ENCODE data around the gene SMDT1.

SMDT1 gene, protein sequence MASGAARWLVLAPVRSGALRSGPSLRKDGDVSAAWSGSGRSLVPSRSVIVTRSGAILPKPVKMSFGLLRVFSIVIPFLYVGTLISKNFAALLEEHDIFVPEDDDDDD

DNA sequence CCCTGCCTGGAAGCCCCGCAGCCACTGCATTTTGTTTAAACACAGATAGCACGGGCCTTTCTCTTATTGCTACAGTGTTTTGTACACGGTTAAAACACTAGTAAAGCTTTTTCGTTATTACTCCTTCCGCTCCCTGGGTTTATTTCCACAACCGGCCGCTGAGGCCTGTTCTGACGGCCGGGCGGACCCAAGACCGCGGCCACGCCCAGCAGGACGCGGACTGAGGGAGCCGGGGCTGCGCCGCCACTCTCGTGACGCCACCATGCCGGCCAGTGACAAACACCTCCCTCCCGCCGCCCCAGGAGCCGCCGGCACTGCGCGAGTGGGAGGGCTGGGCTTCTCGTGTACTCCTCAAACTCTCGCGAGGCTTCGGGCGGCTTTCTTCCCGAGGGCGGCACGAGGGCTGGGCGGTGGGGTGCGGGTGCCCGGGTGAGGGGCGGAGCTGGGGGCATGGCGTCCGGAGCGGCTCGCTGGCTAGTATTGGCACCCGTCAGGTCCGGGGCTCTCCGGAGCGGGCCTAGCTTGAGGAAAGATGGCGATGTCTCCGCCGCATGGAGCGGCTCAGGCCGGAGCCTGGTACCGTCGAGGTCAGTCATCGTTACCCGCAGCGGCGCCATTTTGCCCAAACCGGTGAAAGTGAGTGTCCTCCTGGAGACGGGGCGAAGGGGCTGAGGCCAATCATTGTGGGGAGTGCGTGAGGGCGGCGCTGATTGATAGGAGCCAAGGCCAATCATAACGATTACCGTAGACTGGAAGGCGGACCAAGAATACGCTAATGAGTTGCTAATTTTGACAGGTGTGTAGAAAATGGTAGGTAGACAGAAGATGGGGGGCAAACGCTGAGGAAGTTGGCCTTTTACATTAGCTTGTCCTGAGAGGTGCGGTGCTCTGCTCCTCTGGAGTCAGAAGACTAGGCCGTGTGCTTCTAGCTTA, at the start of gene SMDT1:
Gene SMDT1 (plus strand): TSS at position 382 of the 933 bp plus-strand sequence. CDS start 69 bp downstream, at position 451.
- peak; percentile 85 for DNase-seq

- DNase-seq = no peak
Observed at GRCh38 chr22:42033263-42034181, 46.0 kb upstream of the SMDT1 start.

DNA sequence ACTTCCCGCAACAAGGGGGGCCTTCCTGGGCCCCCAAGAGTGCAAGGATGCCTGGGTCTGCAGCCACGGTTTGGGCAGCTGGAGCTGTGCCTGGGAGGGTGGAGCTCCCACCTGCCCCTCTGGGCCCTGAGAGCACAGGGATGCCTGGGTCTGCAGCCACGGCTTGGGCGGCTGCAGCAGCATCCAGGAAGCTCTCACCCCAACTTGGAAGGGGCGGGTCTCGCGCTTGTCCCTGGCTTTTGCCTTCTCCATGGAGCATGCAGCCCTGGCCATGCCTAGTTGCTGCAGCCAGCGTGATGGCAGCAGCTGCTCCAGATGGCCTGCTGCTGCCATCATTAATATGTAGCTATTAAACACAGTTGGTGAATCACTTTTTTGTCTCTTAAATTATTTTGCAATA, 44.2 kb upstream of the SMDT1 start:
- DNase-seq = no peak

DNA sequence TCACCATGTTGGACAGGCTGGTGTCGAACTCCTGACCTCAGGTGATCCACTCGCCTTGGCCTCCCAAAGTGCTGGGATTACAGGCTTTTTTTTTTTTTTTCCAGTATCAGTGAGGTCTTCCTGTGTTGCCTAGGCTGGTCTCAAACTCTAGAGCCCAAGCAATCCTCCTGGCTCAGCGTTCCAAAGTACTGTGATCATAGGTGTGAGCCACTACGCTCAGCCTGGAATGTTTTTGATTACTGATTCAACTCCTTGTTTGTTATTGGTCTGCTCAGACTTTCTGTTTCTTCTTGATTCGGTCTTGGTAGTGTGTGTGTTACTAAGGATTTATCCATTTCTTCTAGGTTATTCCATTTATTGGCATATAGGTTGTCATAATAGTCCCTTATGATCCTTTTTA, 40.2 kb upstream of the SMDT1 start:
- DNase-seq = no peak

GRCh38 chr22:42041784-42042183, 37.7 kb upstream of the SMDT1 start:
- no peak for DNase-seq

- DNase-seq = no peak
Observed at GRCh38 chr22:42050641-42051180, 28.8 kb upstream of the SMDT1 start.

GRCh38 chr22:42052765-42053164, 26.7 kb upstream of the SMDT1 start:
- DNase-seq = no peak

- DNase-seq = no peak
Observed at GRCh38 chr22:42056757-42057511, 22.6 kb upstream of the SMDT1 start.

GRCh38 chr22:42060489-42060888, 19.0 kb upstream of the SMDT1 start:
- no peak for DNase-seq

GRCh38 chr22:42061041-42061440, 18.5 kb upstream of the SMDT1 start:
- DNase-seq = no peak

GRCh38 chr22:42062506-42063170, 16.9 kb upstream of the SMDT1 start:
- DNase-seq = no peak

GRCh38 chr22:42064629-42065028, 14.9 kb upstream of the SMDT1 start:
- no peak for DNase-seq

DNA sequence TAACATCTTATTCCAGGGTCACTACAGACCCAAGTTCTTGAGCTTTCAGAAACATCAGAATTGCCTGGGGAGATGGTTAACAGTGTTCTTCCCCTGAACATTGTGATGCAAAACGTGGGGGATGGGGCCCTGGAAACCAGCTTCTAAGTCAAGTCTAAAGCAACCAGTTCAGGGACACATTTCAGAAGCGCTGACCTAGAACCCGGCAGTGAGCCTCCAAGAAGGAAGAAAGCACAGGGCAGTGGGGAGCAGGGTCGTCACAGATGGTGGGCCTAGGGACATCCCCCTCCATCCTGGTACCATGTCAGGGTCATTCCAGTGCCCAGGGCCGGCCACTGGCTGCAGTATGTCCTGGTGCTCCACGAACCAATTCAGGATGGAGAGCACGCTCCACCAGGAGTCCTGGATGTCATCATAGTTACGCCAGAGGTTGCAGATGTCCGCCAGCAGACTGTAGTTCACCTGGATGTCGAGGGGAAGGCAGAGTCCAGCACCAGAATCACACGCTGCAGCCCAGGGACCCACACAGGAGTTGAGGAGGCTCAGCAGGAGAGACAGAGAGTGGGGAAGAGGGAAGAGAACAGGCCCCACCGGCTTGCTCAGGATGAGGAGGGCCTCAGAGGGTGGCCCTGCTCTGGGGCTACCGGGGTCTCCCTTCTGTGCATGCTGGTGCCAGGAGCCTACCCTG, 13.9 kb upstream of the SMDT1 start:
- no peak for DNase-seq

GRCh38 chr22:42066126-42066761, 13.3 kb upstream of the SMDT1 start:
- no peak for DNase-seq

DNA sequence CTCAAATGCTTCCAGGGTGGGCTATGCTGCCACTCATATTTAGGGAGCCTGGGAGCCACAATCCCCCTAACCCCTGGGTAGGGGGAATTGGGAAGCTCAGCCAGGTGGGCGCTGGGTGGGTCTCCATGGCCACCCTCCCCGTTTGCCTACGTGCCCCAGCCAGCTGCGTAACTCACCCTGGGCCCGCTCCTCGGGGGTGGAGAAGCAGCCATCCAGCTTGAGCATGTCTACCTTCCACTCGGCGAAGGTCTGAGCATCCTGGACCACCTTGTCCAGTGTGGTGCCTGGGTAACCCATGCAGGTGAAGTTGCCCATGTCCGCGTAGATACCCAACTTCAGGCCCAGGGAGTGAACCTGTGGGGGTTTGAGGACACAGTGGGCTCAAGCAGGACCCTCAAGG, 12.6 kb upstream of the SMDT1 start:
- DNase-seq = no peak

GRCh38 chr22:42067671-42068251, 11.7 kb upstream of the SMDT1 start:
- no peak for DNase-seq

DNA sequence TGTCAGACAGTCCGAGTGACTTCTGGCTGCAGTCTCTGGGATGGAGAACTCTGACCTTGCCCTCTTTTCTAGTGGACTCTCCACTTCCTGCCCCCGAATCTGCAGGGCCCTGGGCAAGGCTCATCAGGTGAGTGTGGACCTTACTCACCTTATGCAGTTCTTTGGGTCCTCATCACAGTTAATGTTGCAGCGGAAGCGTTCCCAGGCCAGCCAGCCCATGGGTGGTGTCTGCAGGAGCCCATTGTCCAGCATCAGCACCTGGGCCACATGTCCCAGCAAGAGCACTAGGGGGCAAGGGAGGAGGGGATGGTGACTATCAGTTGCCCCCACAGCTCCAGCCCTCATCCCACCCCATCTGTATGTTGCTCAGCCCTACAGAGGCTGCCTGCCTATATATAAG, 11.2 kb upstream of the SMDT1 start:
- no peak for DNase-seq

DNA sequence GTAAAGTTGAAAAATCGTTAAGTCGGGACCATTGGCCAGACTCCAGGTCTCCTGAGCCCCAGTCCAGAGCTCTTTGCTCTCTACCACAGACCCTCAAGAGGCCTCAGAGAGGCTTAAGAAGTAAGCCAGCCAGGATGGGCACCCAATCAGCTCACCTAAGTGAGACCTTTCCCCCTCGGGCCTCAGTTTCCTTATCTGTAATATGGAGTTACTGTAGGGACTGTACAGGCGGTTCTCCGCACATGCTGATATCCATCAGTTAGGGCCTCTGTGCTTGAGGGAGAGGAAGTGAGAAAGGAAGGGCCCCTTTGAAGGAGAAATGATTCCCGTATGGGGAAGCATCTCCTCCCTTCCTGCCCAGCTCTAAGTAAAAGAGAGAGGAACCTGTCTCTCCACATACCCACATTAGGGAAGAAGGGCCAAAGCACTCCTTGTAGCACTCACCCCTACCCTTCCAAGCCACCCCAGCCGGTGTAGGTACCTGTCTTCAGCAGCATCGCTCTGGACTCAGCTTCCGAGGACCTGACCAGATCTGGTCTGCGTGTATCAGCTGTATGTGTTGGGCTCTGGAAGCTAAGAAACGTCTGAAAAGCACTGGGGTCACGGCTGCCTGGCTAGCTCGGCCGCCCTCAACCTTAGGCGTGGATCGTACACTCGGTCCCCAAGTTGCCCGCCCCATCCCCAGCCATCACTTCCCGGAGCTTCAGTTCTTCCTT, 9.5 kb upstream of the SMDT1 start:
- no peak for DNase-seq

Measured in NCI-H2029 treated with DMSO at 0.1 percent for 48 hours (cell line).